Head of caudate nucleus (tissue), 42 donors: Measurements from ENCODE around the gene MAP6.
A peak's percentile ranks its signal among the peaks of the same experiment; 100 is the strongest.

Experiments used
- DNase-seq, 42 donors: peaks; one replicate each; pipeline versions ENCODE4 v3.0.0 to v3.0.0-alpha.2; 2020 to 2021; ENCODE audit warnings: mixed read lengths in 7 of 42
- intact Hi-C: fragments of 100-400 bp; cut with DNase I; formaldehyde crosslinking; loops from one replicate; pipeline ENCODE4 v1.15.0; 2022

MAP6 gene

GRCh38 chr11:75673977-75674582 lies 5.2 kb upstream of the MAP6 start:
- intact Hi-C loops, result no loop called here
- peak in 11 of 42 donors; percentile 21 to 57 (median 34) for DNase-seq

- DNase-seq, result peak; percentile 43 to 93 (median 85)
- intact Hi-C loops, result loop anchor here (5.0 kb wide), 1 partner anchor 86 kb away; no protein-coding TSS in a partner anchor
Observed at GRCh38 chr11:75667831-75668450, 897 bp downstream of the MAP6 start.

- DNase-seq, result peak in 37 of 42 donors; percentile 17 to 70 (median 45)
Observed at GRCh38 chr11:75667255-75667830, 1.5 kb downstream of the MAP6 start.

DNA sequence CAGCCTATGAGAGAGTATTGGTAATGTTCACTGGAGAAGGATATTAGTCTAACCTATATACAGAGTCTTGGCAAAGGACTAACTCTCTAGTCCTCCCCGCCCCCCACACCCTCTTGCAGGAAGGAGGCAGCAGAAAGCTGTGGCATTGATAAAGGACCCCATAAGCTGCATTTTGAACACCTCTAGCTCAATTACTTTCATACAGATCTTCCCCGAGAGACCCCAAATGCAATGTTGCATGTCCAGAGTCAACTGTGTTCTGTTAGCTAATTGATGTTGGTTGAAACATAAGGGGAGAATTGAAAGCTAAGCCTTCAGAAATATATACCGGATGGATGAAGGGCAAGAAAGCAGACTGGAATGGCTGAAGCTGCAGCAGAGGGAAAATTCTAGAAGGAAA lies 2.8 kb downstream of the MAP6 start:
- intact Hi-C loops, result loop anchor here (5.0 kb wide), 1 partner anchor 84 kb away; no protein-coding TSS in a partner anchor
- peak in 4 of 42 donors; percentile 12 to 39 (median 18) for DNase-seq

More at GRCh38 chr11:75667255-75667830, 1.5 kb downstream of the MAP6 start:
- intact Hi-C loops, result loop anchor here (5.0 kb wide), 1 partner anchor 85 kb away; no protein-coding TSS in a partner anchor

GRCh38 chr11:75665126-75665525 lies 3.7 kb downstream of the MAP6 start:
- intact Hi-C loops, result loop anchor here (5.0 kb wide), 1 partner anchor 83 kb away; no protein-coding TSS in a partner anchor
- DNase-seq, result no peak

GRCh38 chr11:75664389-75664788 lies 4.4 kb downstream of the MAP6 start:
- intact Hi-C loops, result no loop called here

DNA sequence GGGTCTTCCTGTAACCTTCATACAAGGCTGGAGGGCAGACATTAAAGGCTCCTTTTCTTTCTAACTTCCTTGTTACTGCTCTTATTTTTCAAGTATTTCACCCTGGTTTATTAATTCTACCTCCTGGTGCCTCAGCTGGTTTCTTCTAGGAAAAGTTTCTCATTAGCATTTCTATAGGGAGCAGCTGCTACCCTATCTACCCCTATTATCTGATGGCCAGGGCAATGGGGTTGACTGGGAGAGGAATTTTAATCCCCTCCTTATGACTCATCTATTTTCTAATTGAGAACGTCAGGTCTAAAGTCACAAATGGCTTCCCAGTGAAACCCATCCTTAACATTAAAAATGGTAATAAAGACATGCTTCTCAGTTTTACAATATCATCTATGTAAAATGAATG lies 5.0 kb downstream of the MAP6 start:
- no peak for DNase-seq
- intact Hi-C loops, result no loop called here

More at GRCh38 chr11:75664389-75664788, 4.4 kb downstream of the MAP6 start:
- DNase-seq, result no peak

- intact Hi-C loops, result no loop called here
- no peak for DNase-seq
Observed at GRCh38 chr11:75659836-75660235, 9.0 kb downstream of the MAP6 start.

DNA sequence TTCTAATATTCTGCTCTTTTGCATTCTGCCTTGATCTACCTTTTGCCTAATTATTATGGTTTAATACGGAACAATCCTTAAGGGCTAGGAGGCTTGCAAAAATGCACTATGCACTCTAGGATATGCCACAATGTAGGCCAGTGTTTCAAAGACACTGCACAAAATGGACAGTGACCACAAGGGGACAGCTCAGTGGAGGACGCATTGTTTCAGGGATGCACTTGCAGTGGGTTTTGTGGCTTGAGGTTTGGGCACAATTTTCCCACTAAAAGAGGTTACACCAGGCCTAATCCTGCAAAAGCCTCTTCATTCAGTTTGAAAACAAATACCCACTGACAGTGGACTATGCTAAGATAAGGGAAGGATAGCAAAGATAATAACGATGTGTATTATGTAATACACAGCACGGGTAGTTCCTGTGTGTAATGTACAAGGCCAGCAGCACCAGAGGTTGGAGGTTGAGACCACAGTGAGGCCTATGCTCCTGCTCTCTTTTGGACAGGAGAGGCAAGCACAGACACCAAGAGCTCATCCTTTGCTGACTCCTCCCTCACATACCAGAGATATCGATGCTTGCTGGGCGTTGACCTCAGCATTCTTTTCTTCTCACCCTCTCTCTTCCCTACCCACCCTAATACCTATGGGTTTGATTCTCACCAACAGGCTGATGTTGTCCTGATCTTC lies 12.7 kb downstream of the MAP6 start:
- intact Hi-C loops, result no loop called here

DNA sequence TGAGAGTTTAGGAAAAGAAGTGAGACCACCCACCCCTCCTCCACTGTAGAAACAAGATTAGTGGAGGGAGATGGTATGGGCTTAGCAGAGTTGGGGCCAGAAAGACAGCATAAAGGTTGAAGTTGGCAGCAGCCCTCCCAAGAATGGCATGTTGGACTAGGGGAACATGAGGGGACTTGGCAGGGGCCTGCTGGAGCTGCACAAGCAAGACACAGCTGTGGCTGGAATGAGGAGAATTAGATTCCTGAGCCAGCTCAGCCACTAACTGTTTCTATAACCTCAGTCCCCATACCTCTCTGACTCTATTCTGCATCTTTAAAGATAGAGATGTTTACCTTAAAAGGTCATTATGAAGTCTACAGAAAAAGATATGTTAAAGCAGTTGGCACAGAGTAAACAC lies 13.2 kb downstream of the MAP6 start:
- intact Hi-C loops, result no loop called here

More for the DNA sequence above, 12.7 kb downstream of the MAP6 start:
- no peak for DNase-seq

GRCh38 chr11:75654314-75654713 lies 14.5 kb downstream of the MAP6 start:
- DNase-seq, result no peak
- intact Hi-C loops, result no loop called here

More for the DNA sequence above, 13.2 kb downstream of the MAP6 start:
- DNase-seq, result no peak

DNA sequence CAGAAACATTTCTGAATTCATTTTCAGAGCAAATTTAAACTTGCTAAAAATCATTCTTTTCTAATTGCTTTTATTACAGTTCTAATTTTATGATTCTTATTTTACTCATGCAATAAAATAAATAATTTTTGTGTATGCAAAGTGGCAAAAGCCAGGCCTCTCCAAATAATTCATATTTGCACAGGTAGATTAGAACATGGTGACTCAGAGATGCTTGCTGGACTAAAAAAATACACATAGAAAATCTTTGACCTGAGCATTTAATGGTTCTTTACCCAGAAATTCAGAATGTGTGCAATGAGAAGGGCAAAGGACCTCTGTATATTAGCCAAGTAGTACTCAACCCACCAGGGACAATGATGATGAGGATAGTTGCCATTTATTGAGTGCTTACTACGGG lies 15.3 kb downstream of the MAP6 start:
- no peak for DNase-seq
- intact Hi-C loops, result no loop called here

- intact Hi-C loops, result no loop called here
- no peak for DNase-seq
Observed at GRCh38 chr11:75652936-75653335, 15.9 kb downstream of the MAP6 start.

- DNase-seq, result no peak
- intact Hi-C loops, result no loop called here
Observed at GRCh38 chr11:75651218-75651617, 17.6 kb downstream of the MAP6 start.

DNA sequence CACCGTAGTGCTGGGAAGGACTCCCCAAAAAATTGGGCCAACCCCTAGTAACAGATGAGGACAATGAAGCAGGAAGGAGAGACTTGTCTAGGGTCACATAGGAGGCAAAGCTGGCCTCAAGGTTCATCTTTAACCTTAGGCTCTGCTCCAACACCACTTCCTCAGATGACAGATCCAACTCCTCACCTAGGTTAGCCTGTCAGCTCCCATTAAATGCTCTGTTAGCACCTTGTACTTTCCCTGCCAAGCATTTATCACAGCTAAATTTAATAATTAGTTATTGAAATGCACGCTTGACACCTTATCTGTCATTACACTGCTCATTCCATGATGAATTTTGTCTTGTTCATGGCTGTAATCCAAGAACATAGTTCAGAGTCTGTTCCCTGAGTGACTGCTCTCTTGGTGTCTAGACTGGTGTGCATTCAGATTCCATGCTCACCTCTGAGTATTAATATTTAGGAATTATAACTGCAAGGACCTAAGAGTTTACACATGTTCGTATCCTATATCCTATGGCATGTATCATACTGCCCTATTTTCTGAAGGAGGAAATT lies 18.6 kb downstream of the MAP6 start:
- no peak for DNase-seq
- intact Hi-C loops, result no loop called here

- DNase-seq, result no peak
- intact Hi-C loops, result no loop called here
Observed at GRCh38 chr11:75644946-75645345, 23.9 kb downstream of the MAP6 start.

GRCh38 chr11:75644370-75644769 lies 24.5 kb downstream of the MAP6 start:
- intact Hi-C loops, result no loop called here
- DNase-seq, result no peak

- intact Hi-C loops, result no loop called here
- no peak for DNase-seq
Observed at GRCh38 chr11:75642402-75643113, 26.3 kb downstream of the MAP6 start.

GRCh38 chr11:75639762-75640181 lies 29.1 kb downstream of the MAP6 start:
- intact Hi-C loops, result no loop called here
- peak; percentile 60 to 93 (median 82) for DNase-seq
